HG02642 (cell line): ENCODE data around the gene MYOT.
A peak's percentile ranks its signal among the peaks of the same experiment; 100 is the strongest.

Experiments used
- ATAC-seq: cut with Tn5 transposase; IDR thresholded peaks from one replicate; pipeline ENCODE4 v1.9.1; 2021; ENCODE audit warnings: mild to moderate bottlenecking; ENCODE audit not compliant: unreplicated experiment, poor library complexity

MYOT gene

GRCh38 chr5:137896560-137896959 lies 28.9 kb downstream of the MYOT start:
- no peak for ATAC-seq

DNA sequence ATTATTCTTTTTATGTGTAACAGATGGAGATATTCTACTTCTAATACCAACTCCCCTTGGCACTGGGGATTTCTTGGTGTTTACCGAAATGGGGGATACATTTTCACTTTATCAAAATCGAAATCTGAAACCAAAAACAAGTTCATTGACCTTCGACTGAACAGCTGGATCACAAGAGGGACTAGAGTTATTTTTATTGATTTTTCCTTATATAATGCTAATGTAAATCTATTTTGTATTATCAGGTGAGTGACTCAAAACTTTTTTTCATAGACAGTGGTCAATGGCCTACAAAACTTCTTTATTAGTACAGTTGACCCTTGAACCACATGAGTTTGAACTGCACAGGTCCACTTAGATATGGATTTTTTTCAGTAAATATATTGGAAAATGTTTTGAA lies 31.8 kb downstream of the MYOT start:
- ATAC-seq: no peak

DNA sequence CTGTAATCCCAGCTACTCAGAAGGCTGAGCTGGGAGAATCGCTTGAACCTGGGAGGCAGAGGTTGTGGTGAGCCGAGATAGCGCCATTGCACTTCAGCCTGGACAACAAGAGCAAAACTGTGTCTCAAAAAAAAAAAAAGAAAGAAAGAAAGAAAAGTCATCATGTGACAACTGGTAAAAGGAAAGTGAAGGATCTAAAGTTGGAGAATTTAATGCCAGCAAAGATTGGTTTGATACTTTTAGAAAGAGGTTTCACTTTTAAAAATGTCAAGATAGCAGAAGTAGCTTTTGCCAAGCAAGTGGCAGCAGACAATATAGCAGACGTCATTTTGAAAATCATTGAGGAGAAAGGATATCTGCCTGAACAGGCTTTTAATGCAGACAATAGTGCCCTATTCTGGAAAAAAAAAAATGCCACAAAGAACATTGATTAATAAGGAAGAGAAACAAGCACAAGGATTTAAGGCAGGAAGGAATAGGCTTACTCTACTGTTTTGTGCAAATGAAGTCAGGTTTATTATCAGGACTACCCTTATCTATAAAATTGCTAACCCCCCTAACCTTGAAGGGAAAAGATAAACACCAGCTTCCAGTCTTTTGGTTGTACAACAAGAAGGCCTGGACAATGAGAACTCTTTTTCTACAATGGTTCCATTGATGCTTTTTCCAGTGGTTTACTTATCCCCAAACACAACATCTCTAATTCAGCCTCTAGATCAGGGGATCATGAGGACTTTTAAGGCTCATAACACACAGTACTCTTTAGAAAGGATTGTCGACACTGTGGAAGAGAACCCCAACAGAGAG lies 33.6 kb downstream of the MYOT start:
- ATAC-seq: no peak

GRCh38 chr5:137902408-137903133 lies 34.9 kb downstream of the MYOT start:
- no peak for ATAC-seq

GRCh38 chr5:137914758-137915157 lies 47.1 kb downstream of the MYOT start:
- no peak for ATAC-seq

- ATAC-seq: no peak
Observed at GRCh38 chr5:137916923-137917322, 49.3 kb downstream of the MYOT start.

DNA sequence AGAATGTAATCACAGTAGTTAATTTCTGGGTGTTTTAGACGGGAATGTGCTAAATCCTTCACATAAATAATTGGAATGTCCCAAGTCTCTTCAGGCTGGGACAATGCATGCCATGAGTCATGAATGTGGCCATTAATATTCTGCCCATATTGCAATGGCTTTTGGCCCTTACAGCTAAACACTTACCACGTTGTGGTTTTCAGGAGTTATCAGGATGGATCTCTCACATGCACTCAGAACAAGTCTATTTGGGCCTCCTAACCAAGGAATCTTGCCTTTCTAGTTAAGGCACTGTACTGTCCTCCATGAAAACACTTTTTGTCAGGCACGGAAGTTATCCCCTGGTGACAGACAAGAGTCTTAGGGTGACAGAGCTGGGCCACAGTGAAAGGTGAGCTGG lies 54.3 kb downstream of the MYOT start:
- ATAC-seq: no peak

DNA sequence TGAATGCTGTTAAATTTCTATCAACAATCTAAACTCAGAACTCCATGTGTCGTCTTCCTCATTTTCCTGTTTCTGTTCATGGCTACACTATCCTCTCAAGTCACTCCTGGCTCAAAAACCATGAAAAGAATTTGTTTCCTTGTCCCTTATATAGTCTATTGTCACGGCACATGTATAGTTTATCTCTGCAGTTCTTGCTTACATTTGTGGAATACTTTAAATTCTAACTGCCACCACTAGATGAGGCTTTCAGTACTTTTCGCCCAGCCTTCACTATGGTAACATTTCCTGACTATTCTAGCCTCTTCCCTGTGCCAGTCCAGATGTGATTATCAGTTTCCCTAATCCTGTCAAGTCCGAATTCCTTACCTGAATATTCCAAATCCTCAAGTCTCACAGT lies 56.2 kb downstream of the MYOT start:
- no peak for ATAC-seq

DNA sequence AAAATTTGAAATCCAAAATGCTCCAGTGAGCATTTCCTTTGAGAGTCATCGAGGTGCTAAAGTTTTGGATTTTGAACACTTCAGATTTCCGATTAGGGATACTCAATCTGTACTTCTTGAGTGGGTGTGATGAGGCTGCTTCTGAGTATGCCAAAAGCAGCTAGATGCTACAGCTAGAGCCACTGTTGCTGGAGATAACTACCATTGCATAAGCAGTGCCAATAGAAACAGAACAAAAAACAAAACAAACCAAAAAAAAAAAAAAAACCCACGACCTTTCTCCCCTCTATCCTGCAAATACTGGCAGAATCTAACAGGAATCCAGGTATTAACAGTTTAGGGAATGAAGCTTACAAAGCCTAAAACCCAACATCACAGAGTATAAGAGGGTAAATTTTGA lies 65.1 kb downstream of the MYOT start:
- ATAC-seq: no peak

GRCh38 chr5:137933491-137933911 lies 65.8 kb downstream of the MYOT start:
- ATAC-seq: no peak

DNA sequence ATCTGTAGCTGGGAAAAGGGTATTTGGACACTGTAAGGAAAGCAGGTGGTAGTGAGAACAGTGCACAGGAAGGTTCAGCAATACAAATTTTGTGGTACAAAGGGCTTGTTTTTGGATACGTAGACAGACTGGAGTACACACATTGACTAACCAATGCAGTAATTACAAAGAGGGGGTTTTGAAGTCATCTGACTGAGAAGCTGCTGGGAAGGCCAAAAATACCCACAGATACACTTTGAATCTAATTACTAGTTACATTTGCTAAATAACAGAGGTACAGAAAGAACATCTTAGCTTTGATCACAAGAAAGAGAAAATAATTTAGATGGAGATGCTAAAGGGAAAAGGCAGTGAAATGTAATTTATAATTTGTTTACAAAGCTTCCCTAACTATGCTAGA lies 67.5 kb downstream of the MYOT start:
- ATAC-seq: peak; percentile 57

DNA sequence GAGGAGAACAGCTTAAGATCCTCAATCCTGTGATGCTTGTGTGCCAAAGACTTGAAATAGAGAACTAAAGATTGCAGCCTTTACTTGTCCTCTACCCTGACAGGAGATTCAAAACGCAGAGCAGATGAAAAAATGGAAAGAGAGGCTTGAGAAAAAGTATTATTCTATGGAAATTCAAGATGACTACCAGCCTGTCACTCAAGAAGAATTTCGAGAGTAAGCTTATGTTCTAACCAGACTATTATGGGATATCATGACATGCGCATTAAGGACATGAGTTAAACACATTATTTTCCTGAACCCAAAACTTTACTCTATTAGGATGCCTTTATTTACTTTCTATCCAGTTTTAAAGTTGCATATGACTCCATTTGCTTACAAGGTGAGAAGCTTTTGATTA lies 68.0 kb downstream of the MYOT start:
- peak; percentile 10 for ATAC-seq
